ENCODE results near the gene CSNK1G1.
A peak's percentile ranks its signal among the peaks of the same experiment; 100 is the strongest.

- TF ChIP-seq RFX5 (IDR thresholded peaks at IDR 0.05; ENCODE audit: low read length) (peak; percentile 66), TEAD4 (IDR thresholded peaks at IDR 0.05; ENCODE audit: borderline replicate concordance, insufficient read depth) (no peak)
Observed at GRCh38 chr15:64381000-64381751, 25.2 kb upstream of the CSNK1G1 start, which contains the start of gene PCLAF.

Data from SK-N-SH (cell line).